ENCODE results near the gene TRIML1.

Gene TRIML1, protein sequence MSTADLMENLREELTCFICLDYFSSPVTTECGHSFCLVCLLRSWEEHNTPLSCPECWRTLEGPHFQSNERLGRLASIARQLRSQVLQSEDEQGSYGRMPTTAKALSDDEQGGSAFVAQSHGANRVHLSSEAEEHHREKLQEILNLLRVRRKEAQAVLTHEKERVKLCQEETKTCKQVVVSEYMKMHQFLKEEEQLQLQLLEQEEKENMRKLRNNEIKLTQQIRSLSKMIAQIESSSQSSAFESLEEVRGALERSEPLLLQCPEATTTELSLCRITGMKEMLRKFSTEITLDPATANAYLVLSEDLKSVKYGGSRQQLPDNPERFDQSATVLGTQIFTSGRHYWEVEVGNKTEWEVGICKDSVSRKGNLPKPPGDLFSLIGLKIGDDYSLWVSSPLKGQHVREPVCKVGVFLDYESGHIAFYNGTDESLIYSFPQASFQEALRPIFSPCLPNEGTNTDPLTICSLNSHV

DNA sequence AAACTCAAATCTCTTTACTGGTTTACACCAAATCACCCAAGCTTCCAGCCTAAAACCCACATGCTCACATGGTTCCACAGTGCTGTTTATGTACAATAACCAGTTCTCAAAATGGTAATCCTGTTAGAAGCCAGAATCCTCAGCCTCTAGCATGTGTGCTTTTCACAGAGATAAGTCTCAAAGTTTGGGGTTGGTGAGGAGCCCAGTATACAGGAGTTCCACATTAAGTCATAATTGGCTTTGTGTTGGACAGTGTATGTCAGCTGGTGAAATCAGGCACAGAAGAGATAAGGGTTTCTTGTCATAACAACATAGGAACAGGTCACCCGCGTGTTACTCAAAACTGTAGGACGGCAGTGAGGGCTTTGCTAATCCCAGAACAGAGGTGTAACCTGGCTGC lies at the start of gene TRIML1:
TRIML1 (plus strand) TSS at position 301 of the 400 bp plus-strand sequence. CDS start 118 bp downstream, outside the sequence.
- DNase-seq: no peak

DNA sequence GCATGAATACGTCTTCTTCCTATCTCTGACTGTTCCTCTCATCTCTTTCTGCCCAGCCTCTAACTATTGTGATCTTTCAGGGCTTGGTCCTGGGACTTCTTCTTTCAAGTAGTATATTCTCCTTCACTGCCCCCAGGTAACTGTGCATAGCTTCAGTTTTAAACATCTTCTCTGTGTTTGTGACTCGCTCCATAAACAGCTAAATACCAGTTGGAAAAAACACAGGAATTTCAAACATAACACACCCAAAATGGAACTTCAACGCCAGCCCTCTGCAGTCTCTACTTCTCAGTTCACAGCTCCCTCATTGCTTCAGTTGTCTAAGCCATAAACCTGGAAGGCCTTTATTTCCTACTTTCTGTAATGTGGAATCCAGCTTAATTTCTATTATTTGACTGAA lies 46.4 kb upstream of the TRIML1 start:
- DNase-seq: no peak

DNA sequence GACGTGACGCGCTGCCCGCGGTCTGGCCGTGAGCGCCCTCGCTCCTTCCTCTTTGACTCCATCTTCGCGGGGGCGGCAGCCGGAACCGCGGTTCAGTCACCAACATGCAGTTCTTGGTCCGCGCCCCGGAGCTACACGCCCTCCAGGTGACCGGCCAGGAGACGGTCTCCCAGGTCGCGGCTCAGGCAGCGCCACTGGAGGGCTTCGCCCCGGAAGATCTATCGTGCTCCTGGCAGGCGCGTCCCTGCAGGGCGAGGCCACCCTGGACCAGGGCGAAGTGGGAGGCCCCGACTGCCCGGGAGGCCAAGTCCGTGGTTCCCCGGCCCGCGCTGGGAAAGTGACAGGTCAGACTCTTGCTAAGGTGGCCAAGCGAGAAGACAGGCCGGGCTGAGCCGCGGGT lies 32.8 kb upstream of the TRIML1 start:
- DNase-seq: no peak

DNA sequence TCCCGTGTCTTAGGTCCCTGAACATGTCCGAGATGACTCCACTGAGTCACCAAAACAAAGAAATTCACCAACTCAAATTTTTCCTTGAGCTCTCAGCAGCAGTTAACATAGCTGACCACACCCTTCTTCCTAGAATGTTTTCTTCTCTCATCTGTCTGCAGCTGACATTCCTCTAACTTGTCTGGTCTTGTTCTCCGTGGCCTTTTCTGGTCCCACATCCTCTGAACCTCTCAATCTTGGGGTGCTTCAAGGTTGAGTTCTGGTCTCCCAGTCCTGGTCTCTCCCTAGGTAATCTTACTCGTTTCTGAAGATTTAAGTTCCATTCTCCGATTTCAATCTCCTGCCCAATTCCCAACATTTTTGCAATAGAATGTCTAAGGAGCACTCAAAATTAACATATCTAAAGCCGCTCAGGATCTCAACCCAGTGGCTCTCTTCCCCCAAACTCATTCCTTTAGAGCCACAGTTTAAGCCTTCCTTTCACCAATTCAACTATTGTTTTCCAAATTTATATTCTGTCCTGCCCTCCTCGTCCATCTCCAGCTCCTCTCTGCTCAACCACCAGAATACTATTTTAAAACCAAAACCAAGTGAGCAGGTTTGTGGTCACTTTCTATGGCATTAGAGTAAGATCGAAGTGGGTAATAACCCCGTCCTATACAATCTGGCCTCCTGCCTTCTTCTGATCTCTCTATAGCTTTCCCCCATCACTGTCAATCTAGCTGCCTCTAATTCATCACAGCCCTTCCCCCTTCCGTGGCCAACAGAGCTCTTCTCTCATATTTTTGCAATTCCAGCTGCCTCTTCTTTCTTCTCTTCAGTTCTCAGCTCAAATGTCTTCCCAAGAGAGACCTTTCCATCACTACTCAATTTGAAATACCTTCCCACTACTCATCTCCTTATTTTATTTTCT lies 31.1 kb upstream of the TRIML1 start:
- no peak for DNase-seq

DNA sequence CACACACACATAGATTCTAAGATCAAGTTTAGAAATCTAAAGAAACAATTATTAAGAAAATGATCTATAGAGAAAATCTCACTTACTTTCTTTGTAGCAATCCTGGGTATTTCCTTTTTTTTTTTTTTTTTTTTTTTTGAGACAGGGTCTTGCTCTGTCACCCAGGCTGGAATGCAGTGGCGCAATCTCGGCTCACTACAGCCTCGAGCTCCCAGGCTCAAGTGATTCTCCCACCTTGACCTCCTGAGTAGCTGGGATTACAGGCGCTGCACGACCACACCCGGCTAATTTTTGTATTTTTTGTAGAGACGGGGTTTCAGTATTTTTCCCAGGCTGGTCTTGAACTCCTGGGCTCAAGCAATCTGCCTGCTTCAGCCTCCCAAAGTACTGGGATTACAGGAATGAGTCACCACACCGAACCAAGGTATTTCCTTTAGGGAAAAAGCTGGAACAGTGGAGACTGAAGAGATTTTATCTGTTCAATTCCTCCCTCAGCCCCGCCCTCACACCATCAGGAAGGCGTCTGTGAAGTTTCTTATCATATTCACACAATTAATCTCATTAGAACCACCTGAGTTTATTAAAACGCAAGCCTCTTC lies 30.0 kb upstream of the TRIML1 start, which contains the start of gene TRIML2:
TRIML2 (minus strand) TSS at position 447 of the 599 bp plus-strand sequence. CDS start 4,235 bp downstream, outside the sequence.
- no peak for DNase-seq

DNA sequence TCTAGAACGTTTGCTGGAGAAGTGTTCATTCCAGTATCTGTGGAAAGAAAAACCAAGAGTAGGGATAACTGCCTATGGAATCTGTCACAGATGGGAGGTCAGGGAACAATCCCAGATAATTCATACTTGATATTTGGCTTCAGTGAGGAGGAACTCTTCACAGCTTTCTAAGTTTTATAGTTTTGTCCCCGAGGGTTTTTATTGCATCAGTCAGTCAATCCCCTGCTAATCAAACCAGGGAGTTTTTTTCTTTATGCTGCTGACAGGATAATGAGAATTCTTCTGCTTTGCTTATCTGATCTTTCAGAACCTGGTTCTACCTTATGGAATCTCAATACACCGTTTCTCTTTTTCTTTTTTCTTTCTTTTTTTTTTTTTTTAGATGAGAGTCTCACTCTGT lies 29.2 kb upstream of the TRIML1 start:
- no peak for DNase-seq

DNA sequence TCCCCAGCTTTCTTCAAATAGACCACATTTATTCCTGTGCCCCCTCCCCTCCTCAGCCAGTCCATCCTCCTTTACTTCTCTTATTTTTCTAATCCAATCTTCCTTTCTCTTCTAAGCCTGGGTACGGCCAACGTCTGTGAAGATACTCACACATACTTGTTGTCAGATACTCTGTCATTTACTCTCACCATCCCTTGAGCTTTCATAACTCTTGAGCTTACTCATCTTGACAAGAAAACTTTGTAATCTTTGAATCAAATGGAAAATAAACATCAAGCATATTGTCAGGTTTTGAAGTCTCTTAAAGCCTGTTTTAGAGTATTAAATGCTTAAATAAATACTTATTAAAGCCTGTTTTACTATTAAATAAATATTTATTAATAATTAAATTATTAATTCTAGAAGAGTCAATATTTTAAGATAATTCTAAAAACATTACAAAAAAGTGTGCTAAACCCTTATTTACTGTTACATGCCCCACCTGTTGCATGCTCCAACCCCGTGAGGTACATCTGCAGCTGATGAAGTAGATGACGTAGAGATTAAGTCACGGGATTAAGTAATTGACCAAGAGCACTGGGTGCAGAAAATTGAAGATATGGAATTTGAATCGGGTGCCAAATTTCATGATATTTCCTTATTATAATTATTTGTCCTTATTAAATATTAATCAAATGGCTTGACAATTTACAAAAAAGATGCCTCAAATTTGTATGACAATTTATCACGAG lies 28.3 kb upstream of the TRIML1 start:
- DNase-seq: no peak

DNA sequence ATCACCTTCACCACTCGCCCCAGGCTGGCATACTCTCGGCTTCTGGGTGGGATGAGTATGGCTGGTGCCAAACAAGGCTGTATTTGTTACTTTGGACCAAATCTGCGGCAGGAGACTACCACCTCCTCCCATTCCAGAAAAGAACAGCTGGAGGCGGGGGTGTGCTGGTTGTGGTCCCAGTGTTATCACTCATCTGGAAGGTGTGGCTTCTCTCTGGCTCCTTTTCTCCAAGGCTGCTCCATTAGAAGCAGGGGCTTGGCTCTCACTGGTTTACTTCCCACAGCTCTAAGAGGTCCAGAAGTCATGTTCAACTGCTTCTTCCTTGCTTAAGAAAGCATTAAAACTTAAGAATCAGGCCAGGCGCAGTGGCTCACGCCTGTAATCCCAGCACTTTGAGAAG lies 27.3 kb upstream of the TRIML1 start:
- no peak for DNase-seq

DNA sequence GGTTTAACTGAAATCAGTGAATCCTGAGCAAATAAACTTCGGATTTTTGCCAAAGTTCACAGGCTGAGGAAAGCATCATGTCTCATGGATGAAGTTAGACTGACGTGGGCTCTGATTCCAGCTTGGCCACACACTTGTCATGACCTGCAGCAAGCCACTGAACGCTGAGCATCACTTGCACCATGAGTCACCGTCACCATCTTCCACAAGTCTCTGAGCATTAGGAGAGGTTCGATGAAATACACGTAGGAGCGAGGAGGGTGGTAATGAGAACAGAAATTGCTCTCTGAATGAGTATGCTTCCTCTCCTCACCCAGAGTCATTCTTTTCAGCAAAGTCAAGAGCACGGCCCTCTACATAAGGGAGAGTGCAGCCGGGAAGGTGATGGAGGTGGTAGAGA lies 26.1 kb upstream of the TRIML1 start:
- DNase-seq: no peak

DNA sequence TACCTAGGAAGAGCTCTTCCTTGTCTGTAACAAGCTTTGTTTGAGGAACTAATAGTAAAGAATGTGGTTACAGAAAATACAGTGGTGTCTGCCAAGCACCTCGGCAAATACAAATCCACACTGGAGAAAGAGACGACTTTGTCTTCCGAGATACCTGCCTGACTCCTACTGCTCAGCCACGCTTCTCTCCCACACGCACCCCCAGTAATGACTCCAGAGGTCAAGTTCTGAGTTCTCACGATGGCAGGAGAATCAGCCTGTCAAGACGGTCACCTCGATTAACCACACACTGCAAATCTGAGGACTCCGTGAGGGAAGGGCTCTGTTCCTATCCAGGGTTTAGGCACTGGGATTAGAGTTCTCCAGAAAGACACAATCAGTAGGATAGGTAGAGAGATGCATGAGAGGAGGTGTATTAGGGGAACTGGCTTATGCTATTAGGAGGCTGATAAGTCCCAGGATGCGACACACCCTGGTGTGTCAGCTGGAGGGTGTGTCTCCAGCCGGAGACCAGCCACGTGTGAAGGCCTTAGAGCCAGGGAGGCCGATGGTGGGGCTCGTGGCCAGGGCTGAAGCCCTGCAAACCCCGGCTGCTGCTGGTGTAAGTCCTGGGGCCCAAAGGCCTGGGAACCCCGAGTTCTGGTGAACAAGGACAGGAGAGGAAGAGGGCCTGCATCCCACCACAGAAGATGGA lies 21.5 kb upstream of the TRIML1 start:
- no peak for DNase-seq

DNA sequence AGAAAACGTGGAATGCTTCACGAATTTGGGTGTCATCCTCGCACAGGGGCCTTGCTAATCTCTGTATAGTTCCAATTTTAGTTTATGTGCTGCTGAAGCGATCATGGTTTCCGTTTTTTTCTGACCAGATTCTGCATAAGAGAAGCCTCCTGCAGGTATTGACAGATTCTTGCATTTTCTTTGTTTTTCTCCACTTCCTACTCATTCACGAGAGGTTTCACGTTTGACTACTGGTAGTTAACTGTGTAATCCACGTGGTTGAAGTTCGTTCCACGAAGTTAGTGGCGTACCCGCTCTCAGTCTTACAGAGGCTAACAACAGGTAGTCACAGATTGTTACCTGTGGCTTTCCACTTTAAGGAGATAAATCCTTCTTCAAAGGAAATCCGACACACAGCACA lies 17.7 kb upstream of the TRIML1 start:
- DNase-seq: no peak

DNA sequence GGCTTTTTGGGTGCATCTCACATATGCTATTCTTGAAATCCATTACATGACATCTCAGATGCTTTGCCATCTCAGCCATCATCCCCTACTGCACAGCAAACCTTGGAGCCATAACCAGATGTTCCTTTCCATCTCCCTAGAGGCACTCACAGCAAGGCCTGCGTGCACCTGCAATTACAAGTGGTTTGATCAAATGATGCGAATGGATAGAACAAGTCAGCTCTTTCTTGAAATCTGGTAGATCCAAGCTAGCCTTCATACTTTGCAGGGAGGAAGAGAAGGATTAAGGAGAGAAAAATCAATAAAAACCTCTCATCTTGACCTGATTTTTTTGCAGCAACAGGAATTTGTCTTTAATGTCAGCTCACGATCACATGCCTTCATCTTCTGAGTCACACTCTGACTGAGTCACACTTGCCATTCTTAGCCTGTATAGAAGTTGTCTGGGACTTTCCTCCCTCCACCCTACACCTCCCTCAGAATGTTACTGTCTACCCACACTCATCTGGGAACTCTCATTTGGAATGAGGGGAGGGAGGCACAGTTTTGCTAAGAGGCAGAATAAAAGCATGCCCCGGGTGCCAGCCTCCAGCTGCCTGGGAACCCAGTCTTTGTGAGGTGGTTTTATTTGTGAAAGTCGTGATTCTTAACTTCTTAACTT lies 11.9 kb upstream of the TRIML1 start:
- no peak for DNase-seq

DNA sequence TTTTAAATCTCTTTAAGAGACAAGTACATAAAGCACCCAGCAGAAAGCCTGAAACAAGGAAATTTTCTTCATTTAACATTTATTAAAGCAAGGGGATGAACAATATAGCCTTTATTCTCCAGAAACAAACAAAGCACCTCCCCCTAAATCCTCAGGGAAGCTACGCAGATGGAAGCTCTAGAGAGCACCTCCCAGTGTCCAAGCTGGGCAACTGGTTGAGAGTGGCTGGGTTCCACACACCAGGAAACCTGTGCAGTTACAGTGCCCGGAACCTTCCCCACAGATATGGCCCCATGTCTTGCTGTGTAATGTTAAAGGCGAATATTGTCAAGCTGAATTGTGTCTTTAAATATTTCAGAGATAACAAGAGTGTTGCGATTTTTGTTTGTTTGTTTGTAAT lies 8.9 kb upstream of the TRIML1 start:
- no peak for DNase-seq

DNA sequence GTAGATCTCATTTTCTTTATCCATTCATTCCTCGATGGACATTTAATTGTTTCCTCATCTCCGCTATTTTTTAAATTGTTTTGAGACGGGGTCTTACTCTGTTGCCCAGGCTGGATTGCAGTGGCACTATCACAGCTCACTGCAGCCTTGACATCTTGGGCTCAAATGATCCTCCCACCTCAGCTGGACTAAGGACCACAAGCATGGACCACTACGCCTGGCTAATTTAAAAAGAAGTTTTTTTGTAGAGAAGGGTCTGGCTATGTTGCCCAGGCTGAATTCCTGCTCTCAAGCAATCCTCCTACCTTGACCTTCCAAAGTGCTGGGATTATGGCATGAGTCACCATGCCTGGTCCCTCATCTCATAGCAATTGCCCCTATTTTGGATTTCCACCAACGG lies 7.0 kb upstream of the TRIML1 start:
- DNase-seq: no peak

DNA sequence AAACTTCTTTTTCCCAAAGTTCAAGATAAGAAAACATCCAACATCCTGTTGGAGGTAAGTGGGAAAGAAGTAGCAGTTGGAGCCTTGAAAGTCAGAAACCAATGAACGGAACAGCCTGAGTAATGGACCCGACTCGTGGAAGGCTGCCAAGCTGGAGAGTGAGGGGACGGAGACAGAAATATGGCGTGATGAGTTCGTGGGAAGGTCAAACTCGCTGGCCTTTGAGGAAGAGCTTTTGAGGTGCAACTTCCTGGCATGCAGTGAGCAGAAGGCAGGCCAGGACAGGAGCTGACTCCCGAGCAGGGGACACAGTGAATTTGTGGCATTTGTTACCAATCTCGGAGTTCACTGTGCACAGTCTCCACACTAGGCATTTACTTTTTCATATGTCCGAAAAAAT lies 1.0 kb upstream of the TRIML1 start:
- no peak for DNase-seq

DNA sequence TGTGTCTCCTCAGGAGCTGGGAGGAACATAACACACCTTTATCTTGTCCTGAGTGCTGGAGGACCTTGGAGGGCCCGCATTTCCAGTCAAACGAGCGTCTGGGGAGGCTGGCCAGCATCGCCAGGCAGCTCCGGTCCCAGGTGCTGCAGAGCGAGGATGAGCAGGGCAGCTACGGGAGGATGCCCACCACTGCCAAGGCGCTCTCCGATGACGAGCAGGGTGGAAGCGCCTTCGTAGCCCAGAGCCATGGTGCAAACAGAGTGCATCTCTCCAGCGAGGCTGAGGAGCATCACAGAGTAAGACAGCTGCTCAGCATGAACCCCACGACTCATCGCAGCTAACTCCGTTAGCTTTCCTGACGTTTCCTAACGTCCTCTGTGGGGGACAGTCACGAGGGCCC lies 430 bp downstream of the TRIML1 start:
- DNase-seq: no peak

DNA sequence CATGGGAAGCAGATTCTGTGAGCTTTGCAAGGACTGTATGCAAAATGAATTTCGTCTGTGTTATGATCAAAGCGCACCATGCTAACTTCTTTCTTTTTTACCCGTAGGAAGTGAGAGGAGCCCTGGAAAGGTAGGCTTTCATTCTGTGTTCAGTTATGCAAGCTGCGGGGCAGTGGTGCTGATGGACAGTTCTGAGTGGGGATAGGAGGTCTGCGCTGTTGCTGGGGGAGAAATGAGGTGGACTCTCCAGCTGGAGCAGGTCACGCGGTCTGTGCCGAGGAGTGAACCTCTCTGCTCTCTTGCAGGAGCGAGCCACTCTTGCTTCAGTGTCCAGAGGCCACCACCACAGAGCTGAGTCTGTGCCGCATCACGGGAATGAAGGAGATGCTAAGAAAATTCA lies 4.5 kb downstream of the TRIML1 start:
- no peak for DNase-seq

DNA sequence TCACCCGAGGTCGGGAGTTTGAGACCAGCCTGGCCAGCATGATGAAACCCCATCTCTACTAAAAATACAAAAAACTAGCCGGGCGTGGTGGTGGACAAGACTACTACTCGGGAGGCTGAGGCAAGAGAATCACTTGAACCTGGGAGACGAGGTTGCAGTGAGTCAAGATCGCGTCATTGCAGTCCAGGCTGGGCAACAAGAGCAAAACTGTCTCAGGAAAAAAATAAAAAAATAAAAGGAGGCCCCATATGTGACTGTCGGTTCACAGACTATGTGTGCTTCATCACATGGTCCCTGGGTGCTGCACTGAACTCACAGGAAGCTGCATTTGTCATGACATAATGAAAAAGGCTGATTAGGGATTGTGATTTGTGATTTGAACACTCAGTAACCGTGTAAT lies 6.4 kb downstream of the TRIML1 start:
- DNase-seq: no peak

DNA sequence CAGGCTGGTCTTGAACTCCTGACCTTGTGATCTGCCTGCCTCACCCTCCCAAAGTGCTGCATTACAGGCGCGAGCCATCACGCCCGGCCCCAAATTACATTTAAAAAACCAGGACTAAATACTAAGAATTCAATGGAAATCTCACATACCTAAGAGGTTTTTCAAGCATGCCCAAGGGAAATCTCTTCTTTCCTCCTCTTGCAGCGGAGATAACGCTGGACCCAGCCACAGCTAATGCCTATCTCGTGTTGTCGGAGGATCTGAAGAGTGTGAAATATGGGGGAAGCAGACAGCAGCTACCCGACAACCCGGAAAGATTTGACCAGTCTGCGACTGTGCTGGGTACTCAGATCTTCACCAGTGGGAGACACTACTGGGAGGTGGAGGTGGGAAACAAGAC lies 7.4 kb downstream of the TRIML1 start:
- no peak for DNase-seq

DNA sequence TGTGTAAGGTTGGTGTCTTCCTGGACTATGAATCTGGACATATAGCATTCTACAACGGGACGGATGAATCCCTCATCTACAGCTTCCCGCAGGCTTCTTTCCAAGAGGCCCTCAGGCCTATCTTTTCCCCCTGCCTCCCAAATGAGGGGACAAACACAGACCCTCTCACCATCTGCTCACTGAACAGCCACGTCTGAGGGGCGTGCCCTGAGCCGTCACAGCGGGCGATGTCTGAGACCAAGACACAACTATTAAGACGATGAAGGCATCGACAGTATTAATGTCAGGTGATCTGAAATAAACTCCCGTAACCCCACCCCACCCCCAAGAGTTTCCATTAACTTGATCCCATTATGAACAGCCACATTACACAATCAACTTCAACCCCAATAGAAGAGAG lies 7.9 kb downstream of the TRIML1 start:
- DNase-seq: no peak

DNA sequence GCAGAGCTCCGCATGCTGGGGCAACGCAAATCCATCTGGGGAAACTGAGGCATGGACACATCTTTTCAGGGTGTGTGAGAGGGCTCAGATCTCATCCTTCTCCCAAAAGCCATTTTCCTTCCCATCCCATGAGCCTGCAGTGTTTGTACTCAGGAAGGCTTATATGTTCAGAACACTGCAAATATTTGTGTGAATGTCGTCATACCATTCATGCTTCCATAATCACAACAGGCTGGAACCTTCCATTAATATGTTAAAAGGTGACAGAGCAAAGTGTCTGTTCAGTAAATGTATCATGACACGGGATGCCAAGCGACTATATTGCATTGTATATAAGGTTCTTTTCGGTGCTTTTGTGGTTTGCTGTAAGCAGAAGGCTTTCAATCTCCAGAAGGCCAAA lies 8.5 kb downstream of the TRIML1 start:
- no peak for DNase-seq

Measured in DMS79 treated with DMSO at 0.1 percent for 48 hours (cell line).